GM18517 (cell line): ENCODE results near the gene COL4A6.

Source experiments
- ATAC-seq: cut with Tn5 transposase; IDR thresholded peaks from one replicate; pipeline ENCODE4 v1.9.1; 2021; ENCODE audit warnings: mild to moderate bottlenecking, moderate library complexity; ENCODE audit not compliant: unreplicated experiment

COL4A6 gene

DNA sequence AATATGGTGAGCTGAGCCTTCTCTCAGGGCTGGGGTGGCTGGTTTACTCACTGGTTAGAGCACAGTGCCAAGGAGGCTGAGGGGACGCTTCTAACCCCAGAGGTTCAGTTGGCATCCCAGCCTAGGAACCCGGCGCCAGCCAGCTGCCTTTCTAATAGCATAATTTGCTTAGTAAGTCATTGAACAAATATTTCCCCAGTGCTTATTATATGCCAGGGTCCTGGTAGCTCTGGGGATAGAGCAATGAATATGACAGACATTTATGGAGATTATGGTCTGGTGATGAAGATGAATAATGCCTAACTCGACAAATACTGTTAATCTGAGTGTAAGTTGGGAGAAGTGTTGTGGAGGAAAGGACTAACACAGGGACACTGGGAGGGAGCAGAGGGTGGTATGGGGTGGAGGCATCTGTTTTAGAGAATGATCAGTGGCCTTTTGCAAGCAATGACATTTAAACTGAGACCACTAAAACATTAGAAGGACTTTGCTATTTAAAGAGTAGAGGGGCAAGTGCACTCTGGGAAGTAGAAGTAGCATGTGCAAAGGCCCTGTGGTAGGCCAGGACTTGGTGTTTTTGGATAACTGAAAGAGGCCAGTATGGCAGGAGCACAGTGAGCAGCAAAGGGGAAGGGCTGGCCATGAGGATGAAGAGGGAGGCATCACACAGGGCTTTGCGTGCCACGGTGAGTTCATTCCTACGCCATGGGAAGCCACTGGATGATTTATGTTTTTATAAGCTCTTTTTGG is 274.7 kb downstream of the COL4A6 start:
- no peak for ATAC-seq

DNA sequence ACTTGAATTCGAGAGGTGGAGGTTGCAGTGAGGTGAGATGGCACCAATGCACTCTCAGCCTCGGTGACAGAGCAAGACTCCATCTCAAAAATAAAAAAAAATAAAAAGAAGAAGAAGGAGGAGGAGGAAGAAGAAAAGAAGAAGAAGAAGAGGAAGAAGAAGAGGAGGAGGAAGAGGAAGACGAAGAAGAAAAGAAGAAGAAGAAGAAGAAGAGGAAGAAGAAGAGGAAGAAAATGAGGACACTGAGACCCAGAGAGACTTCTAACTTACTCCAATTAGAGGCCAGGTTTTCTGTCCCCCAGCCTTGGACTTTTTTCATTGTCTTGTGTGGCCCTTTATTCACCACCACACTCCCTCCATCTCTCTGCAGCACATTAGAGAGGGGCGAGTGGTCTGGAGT is 276.0 kb downstream of the COL4A6 start:
- no peak for ATAC-seq

DNA sequence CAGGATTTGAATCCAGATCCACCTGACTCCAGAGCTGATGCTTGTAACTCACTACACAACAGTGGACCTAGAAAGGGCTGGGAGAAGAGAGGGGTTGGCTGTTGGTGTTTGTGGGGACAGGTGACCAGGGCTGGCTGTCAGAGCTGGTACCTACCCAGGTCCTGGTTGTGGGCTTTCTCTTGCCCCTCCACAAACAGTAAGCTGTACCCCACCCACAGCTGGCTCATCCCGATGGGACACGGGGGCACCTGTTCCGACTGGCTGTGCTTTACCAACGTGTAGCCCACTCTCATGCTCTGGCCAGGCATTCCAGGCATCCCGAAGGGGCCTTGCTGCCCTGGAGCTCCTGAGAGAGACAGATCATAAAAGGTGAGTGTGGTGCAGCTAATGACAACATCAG is 277.9 kb downstream of the COL4A6 start:
- ATAC-seq, result no peak

DNA sequence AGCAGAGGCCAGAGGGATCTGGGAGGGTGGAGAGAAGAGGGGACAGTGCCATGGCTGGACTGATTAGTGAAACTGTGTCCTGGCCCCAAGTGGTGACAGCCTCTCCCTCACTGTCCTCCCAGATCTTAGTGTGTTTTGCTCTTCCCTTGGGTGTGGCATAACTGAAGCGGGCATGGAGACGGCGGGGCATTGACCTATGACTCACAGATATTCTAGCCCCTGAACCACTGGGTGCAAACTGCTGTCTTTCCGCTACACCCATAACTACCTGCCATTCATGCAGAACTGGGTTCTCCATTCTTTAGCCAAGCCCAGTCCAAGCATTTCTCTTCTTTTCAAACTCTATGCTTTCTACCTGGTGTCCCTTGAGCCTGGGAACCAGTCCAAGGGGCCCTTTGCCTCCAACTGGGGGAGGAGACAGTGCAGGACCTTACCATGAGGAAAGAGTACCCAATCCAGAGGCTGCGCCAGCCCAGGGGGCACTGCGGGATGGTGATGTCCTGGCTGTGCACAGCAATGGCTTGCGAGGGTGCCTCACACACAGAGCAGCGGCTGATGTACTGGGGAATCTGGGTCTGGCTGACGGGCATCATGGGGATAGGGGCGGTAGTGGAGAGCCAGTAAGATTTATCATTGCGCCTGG is 279.1 kb downstream of the COL4A6 start:
- no peak for ATAC-seq

DNA sequence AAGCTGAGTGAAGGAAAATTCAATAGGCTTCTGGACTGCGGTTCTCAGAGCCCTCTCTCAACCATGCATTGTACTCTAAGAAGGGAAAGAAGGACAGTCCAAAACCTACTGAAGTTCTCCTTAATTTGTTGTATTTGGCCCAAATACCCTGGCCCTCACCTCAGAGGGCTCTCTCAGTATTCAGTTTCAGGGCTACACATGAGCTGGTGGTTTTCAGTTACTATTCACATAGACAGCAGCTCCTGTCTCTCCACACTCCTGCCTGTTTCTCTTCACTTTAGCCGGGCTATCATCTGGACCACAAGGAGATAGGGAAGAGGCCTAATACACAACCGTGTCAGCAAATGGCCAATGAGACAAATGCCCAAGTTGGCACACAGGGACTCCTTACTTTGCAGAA is 280.6 kb downstream of the COL4A6 start:
- no peak for ATAC-seq

DNA sequence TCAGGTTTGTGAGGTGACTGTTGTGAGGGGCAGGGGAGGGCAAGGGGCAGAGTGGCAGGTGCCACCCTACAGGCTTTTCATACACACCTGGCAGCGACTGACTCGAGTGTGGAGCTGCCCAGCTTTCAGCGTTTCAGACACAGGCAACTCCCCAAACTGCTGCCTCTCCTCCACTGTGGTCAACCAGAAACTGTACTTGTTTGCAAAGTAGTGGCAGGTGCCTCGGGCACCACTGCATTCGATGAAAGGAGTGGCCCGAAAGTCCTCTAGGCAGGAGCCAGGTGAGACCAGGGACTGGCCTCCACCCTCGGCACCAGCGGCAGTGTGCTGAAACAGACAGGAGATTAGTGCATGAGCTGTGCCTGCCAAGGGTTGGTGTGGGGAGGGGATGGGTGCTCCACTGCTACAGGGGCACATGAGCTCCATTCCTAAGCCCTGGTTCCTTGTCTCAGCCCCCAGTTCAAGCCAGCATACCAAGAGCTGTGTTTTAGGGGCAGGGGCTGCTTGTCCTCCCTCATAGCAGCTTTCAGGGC is 281.2 kb downstream of the COL4A6 start:
- ATAC-seq, result no peak

DNA sequence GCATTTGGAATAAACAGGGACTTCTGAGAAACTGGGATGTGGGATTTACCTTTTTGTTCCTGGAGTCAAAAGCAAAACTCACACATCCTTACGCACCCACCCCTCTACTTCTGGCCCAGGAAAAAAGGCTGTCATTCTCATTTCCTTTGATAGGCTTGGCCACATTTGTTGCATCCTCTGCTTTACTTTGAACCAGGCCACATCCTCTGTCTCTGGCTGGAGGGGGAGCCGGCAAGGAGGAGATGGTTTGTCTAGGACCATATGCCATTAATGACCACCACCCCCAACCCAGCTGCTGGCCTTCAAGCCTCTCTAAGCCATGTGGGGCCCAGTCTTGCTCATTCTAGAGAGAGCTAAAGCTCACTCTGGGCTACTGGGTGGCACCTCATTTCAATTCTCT is 282.1 kb downstream of the COL4A6 start:
- ATAC-seq, result no peak

DNA sequence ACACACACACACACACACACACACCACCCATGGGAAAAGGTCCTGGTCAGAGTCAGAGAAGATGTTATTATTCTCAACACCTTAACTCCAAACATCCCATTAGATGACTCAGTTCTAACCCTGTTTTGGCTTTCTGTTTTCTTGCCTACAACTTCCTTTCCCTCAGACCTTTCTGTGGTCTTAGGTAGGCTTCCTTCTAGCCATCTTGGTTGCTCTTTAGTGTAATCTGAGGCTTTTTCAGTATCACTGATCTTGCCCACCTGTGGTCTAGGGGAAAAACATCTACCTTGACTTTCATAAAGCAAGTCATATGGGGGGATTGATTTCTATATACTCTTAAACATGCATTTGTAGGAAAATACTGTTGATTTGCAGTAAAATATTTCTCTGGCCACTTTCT is 289.7 kb downstream of the COL4A6 start:
- ATAC-seq, result no peak

DNA sequence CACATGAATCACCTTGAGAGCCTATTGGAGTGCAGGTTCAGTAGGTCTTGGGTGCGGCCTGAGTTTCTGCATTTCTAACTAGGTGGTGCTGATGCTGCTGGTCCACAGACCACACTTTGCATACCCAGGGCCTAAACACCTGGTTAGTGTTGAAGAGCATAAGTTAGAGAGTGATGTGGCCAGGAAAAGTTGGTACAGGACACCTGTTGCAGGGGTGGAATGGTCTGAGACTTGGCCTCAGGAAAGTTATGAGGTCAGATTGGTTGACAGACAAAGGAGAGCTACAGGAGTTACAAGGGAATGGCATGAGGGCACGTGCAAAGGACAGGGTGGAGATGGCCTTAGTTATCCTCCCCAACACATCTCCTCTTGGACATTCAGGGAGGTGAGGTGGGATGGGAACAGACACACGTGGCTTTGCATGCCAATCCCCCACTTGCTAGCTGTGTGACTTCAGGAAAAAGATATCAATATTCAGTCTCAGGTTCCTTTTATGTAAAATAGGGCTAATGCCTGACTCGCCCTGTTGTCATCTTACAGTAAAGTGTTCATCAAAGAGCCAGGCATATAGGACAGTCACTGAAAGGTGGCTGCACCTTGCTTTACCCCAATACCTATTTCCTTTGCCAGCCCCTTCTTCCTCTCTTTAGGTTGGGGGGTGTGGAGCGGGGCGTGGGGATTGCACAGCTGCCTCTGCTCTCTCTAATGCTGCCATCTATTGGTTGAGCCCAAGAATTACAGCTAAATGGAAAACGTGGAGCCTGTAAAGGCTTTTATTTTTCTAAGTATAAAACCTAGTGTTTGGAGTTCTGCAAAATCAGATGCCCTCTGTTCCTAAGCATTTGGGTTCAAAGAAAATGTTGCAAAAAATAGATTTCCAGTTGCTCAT is 299.2 kb downstream of the COL4A6 start:
- no peak for ATAC-seq

DNA sequence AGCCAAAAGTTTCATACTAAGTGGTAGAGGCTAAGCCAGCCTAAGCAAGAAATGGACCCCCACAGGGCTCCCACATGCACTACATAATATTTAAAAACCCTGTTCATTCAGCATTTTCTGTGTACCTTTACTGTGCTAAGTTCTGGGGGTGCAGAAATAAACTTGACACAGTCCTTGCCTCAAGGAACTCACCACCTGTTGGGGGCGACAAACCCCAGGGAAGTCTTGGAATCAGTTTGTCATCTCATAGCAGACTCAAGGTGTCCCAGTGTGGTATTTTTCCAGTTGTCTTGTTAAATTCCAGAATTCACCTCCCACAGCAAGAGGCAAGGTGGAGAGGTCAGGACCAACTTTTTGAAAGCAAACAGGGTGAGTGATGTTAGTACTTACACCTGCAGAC is 303.5 kb downstream of the COL4A6 start:
- no peak for ATAC-seq

DNA sequence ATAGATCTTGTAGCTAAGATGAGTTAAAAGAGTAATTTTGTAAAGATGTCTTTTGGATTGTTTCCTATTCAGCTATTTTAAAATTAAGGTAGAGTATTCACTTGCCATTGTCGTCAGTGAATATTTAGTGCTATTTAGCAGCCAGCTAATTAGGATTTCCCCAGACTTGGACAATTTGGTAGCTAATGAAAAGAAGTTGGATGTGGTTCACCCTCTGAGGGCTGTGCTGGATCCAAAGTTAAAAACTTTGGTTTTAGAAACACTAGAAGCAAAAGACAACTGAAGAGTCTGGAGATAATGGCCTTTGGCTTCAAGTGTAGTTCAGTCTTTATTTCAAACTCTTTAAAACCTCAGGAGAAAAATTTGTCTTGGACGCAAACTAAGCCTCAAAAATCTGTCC is 305.3 kb downstream of the COL4A6 start:
- no peak for ATAC-seq

DNA sequence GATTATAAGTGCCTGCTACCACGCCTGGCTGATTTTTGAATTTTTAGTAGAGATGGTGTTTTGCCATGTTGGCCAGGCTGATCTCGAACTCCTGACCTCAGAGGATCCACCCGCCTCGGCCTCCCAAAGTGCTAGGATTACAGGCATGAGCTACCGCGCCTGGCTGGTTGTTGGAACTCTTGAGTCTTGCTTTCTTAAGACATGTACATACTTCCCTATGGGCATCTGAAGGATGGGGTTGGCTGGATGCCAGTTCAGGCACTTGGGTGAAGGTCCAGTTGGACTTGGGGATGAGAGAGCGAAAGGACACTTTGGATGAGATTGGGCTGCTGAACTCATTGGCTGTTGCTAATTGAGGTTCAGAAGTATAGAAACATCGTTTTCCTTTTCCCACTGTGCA is 306.2 kb downstream of the COL4A6 start:
- ATAC-seq, result no peak

DNA sequence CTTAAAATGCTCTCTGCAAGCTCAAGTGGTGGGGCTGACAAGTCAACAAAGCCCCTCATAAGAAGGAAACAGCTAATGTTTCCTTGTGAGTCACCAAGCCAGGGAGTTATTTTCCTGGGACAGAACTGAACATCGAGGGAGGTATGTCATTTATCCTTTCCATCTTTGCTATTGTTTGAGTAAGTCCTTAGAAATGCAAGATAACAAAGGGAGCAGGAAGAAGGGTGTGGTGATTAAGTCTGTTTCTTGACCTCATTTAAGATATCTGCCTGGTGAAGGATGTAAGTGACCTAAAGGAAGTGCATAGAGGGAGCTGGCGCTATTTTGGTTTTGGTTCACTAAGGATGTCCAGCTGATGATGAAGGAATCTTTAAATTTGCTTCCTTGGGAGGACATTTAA is 306.8 kb downstream of the COL4A6 start:
- no peak for ATAC-seq

DNA sequence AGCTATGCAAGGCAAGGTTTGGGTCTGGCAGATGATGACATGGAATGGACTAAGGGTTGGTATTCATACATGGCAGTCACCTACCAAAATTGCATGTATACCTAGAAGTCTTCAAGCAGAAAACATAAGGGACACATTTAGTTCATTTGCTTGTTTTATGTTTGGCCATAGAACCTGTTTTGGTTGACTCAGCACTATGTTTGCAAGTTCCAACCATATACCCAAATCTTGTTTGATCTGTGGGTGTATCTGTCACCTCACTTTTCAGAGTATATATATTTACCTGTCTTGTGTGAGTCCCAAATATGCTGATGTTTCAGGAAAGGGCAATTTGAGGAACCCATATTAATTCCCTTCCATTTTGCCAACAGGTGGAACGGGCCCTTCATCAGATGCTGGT is 307.3 kb downstream of the COL4A6 start:
- no peak for ATAC-seq

DNA sequence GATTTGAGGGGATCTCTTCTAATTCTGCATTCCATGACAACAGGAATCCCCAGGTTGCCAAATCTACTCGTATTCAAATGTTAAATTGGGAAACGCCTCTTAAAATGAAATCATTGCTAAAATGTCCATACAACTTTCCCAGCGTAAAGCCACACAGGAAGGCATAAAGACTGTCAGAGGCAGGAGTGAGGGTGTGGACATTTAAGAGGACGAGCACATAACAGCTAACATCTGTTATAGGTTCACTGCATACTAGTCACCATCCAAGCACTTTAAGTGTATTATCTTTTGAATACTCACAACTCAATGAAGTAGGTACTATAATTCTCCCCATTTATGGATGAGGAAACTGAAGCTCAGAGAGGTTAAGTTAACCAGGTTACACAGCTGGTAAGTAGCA is 311.1 kb downstream of the COL4A6 start:
- no peak for ATAC-seq

DNA sequence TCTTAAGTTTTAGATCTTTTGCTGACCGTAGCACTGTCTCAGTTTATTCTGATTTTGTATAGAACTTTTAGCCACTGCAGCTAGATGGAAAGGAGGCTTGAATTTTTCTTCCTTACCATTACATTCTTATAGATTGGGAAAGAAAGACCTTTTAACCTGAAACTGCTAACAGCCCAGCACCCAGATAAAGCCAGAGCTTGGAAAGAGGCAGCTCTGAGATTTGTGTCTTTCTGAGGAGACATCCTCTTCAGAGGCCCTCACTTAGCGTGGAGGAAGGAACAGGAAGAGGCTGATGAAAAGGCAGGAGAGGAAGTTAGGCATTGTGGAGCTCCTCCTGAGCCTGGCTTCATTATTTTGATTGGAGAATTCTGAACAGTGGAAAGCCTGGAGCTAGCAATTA is 311.6 kb downstream of the COL4A6 start:
- no peak for ATAC-seq

DNA sequence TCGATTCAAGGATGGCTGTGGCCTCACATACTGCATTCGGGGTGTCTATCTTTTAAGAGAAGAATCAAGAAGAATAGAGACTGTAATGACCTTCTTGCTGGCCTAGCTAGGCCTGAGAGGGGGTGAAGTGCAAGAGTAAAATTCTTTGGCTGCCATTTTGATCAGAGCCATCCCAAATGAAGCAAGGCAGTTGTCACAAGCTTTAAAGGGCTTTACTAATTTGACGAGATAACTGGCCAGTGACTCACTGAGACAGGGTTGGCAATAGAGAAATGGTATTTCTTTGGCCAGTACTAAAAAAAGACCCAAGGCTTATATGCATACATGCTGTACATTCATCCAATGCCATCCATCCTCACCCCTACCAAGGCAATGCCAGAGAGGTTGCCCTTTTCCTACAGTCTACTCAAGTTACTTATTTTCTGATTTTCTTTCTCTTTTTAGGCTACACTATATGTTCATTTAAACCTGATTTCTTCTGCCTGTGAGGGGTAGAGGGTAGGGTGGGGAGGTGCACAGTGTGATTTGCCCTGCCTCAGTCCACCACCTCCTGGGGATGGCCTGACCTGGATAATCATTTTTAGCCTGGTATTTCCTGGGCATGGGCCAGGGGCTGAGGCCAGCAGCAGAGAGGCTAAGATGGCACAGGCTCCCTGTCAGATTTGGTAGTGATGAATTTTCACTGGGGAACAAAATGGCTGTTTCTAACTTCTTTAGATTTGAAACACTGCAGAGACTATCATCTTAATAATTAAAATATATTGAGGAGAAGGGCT is 314.4 kb downstream of the COL4A6 start:
- ATAC-seq, result no peak

DNA sequence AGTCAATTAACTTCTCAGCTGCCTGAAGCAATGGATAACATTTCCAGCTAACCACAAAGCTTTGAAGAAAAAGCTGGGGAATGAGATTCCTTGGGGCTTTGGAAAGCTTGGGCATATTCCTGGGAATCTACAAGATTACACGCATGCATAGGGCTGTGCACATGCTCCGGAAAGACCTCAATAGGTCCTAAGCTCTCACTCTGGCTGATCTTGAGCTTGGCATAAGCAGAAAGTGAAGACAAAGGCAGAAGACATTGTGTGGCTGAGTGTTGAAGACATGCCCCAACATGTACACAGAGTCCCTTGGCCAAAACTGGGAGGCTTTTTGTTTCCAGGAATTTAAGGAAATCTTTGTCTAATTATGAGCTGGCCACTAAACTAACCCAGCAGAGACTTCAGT is 315.5 kb downstream of the COL4A6 start:
- no peak for ATAC-seq

DNA sequence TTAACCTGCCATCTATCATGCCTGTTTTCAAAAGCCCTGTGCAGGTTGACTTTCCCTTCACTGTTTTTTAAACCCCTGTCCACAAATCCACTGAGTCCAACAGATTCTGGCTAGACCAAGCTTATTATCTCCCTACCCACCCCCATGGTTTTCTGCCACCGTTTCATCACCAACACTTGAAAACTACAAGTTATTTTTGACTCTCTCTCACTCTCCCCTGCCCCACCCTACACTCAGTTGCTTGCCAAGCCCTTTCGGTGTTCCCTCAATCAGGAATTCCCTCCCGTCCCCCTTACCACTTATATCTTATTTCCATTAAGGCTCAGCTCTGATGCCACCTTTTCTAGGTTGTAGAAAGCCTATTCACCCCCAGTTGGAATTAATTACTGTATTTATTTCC is 316.9 kb downstream of the COL4A6 start:
- ATAC-seq, result no peak

DNA sequence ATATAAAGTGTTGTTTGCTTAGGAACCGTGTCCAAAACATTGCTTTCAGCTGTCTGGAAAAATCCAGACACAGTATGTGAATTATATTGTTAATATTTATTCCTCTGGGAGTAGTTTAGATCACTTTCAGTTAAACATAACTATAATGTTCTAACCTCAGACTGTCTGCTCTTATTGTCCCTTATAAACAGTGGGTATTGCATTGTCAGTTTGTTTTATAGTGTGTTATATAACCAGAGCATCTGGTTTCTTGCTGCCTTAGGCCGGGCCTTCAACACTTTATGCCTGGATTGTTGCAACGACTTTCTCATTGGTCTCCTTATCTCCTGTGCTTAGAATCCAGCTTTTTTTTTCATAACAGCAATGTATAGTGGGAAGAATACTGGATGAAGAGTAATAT is 320.2 kb downstream of the COL4A6 start:
- ATAC-seq, result no peak

DNA sequence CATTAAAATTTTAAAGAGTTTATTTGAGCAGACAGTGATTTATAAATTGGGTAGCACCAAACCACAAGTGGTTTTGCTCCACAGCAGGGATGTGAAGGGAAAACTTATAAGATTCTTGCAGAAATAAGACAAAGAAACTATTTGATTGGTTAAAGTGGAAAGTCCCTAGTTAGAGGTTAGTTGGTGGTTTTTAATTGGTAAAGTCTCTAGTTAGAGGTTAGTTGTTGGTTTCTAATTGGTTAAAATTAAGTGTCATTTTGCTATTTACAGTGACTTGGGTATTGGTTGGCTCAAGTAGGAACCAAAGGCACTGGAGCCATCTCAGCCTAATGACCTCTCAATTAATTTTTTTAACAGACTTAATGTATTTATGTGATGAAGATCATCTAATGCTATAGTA is 323.7 kb downstream of the COL4A6 start:
- ATAC-seq, result no peak
